ENCODE measurements around the gene RUNX2. TPM values are rescaled to one million over a fixed set of nuclear protein-coding genes. Genes with fewer than 3 reads are reported as not detected.

The RUNX2 gene
- total and polyA plus RNA-seq, 5 donors, result 0.26 to 0.93 (median 0.39) TPM

DNA sequence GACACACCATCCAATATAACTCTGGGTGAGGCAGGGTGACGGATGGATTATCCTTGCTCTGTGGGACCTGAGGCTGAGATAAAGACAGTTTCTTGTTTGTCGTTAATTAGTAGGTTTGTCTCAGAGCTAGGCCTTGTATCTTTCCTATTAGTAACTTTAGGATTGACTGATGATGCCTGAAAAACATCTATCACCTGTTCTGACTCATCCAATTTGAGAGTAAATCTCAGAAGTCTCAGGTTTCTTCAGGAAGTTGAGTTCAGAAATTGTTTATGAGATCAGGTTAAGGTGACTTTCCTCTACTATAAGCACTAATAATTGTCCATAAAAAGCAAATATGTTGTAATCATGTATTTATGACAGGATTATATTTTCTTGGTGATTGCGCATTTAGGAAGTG lies 179.1 kb downstream of the RUNX2 start:
- intact Hi-C loops (cut with DNase I), result no loop called here
- ATAC-seq, result no peak

DNA sequence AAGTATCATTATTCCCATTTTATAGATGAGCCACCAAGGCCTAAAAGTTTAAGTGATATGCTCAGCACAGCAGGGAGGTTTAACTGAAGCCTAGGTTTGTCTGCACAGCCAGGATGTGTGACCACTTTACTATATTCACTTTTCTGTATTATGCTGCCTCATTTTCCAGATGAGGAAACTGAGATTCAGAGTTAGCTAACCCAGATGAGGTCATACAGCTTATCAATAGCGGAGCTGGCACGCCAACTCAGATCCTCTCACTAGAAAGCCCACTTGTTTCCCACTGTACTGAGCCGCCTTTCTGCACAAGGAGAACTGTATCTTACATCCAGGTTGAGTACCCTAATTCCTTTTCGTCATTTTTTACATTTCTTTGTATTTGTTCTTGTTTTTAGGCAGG lies 181.3 kb downstream of the RUNX2 start:
- WGBS, result 95% methylated on average over 4 of the region's 4 CpGs
- H3K27ac ChIP-seq (ENCODE audit: low read length), result no peak overlapping the region
- ATAC-seq (no peak), DNase-seq (no peak)
- no peak overlapping the region for H3K4me3 ChIP-seq (ENCODE audit: low read length)
- no peaks in the 10 kb centered on the region for H3K4me1 ChIP-seq (ENCODE audit: control insufficient read depth, insufficient read depth, low read length)
- intact Hi-C loops (cut with DNase I), result no loop called here
- no peaks in the 10 kb centered on the region for H3K27me3 ChIP-seq (ENCODE audit: control insufficient read depth, insufficient read depth)
- H3K9me3 ChIP-seq (ENCODE audit: control insufficient read depth, low read length), result no peaks in the 10 kb centered on the region

More for the DNA sequence above, 179.1 kb downstream of the RUNX2 start:
- no peaks in the 10 kb centered on the region for H3K9me3 ChIP-seq (ENCODE audit: control insufficient read depth, low read length)
- no peak overlapping the region for H3K27ac ChIP-seq (ENCODE audit: low read length)
- DNase-seq, result no peak
- no peaks in the 10 kb centered on the region for H3K27me3 ChIP-seq (ENCODE audit: control insufficient read depth, insufficient read depth)
- WGBS, result 88% methylated on average over 3 of the region's 3 CpGs
- H3K4me1 ChIP-seq (ENCODE audit: control insufficient read depth, insufficient read depth, low read length), result no peaks in the 10 kb centered on the region
- H3K4me3 ChIP-seq (ENCODE audit: low read length), result no peak overlapping the region

DNA sequence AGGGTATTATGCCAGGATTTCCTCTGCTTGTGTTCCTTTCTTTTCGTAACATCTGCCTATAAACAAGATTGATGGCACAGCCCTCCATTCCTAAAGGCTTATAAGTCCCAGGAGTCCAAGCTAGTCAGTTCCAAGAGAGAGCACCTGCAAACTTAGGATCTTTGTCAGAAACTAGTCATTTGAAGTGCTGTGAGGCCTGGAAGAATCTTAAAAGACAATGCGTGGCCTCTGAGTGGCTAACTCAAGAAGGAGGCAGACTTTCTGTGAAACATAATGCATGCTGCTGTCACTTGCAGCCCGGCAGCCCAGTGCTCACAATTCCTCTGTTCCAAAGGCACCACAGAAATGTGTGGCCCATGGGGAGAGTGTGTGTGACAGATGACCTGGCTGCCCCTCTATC lies 184.6 kb downstream of the RUNX2 start:
- 85% methylated on average over 3 of the region's 3 CpGs for WGBS
- ATAC-seq, result no peak
- intact Hi-C loops (cut with DNase I), result no loop called here

DNA sequence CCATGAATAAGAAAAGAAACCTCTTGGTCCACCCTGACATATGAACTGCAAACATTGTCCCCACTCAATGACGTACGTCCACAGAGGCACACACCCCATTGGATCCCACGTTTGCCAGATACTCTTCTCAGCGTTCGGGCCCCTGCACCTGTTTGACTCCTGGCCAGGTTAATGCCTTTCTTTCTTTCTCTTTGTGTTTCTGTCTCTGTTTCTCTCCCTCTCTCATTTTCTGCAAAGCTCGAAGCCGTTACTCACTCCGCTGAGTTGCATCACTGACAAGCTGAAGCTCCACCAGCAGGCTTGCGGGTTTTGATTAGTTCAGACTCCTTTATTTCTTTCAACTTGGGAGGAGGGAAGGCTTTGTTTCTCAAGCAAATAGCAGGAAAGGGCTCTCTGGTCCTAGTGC lies 185.1 kb downstream of the RUNX2 start:
- no peaks in the 10 kb centered on the region for H3K27me3 ChIP-seq (ENCODE audit: control insufficient read depth, insufficient read depth)
- ATAC-seq (no peak), DNase-seq (no peak)
- H3K4me3 ChIP-seq (ENCODE audit: low read length), result no peak overlapping the region
- intact Hi-C loops (cut with DNase I), result no loop called here
- H3K27ac ChIP-seq (ENCODE audit: low read length), result no peak overlapping the region
- WGBS, result 89% methylated on average over 9 of the region's 9 CpGs
- H3K9me3 ChIP-seq (ENCODE audit: control insufficient read depth, low read length), result no peaks in the 10 kb centered on the region
- no peaks in the 10 kb centered on the region for H3K4me1 ChIP-seq (ENCODE audit: control insufficient read depth, insufficient read depth, low read length)

More for the DNA sequence above, 184.6 kb downstream of the RUNX2 start:
- Histone ChIP-seq H3K4me1 (ENCODE audit: control insufficient read depth, insufficient read depth, low read length) (no peaks in the 10 kb centered on the region), H3K4me3 (ENCODE audit: low read length) (no peak overlapping the region), H3K27ac (ENCODE audit: low read length) (no peak overlapping the region), H3K9me3 (ENCODE audit: control insufficient read depth, low read length) (no peaks in the 10 kb centered on the region), H3K27me3 (ENCODE audit: control insufficient read depth, insufficient read depth) (no peaks in the 10 kb centered on the region)
- DNase-seq, result no peak

DNA sequence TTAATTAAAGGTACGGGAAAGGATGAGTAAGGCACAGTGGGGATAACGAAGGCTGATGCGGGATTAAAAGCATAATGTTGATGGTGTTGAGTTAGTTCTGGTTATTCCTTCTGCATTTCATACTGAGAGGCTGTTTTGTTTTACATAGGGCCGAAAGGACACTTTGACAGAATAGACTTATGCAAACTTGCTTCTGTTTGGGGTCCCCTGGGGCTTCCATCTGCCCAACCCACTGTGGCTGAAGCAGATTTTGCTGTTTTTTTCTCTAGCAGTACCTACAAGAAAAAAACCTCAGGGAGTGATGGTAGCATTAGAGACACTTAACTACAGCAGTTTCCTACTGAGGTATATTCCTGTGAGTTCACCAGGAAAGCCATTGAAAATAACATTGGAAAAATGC lies 185.7 kb downstream of the RUNX2 start:
- no peaks in the 10 kb centered on the region for H3K27me3 ChIP-seq (ENCODE audit: control insufficient read depth, insufficient read depth)
- DNase-seq (no peak), ATAC-seq (no peak)
- no peaks in the 10 kb centered on the region for H3K9me3 ChIP-seq (ENCODE audit: control insufficient read depth, low read length)
- 94% methylated on average over 4 of the region's 4 CpGs for WGBS
- no peak overlapping the region for H3K27ac ChIP-seq (ENCODE audit: low read length)
- H3K4me3 ChIP-seq (ENCODE audit: low read length), result no peak overlapping the region
- no peaks in the 10 kb centered on the region for H3K4me1 ChIP-seq (ENCODE audit: control insufficient read depth, insufficient read depth, low read length)
- intact Hi-C loops (cut with DNase I), result no loop called here

DNA sequence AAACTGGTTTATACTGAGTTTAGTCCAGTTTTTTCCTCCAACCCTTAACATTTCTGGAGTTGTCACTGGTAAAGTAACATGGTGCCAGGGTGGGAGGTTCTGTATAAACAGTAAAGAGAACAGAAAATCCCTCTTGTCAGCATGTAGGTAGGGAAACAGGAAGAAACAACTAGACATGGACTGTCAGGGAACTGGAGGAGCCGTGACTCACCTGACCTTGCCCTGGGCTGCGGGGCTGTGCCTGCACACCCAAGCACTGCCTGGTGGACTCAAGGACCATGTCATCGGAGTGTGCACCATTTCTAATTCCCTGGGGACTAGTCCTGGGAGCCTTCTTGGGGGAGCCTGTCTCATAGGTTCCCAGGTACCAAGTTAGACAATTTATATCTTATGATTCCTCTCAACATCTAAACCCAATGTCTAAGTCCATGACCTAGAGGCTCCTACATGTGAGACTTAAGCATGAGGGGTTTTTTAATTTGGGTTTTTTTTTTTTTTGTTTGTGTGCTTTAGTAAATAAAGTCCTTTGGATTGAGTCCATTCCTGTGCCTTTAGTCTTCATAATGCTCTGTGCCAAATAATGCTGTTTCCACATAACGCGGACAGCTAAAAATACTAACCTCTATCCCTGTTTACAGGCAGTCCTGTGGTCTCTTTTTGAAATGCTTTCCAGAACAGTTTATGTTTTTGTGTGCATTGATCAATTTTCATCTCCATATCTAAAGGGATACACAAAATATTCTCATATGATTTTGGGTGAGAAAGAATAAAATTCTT lies 186.5 kb downstream of the RUNX2 start:
- no peak overlapping the region for H3K4me3 ChIP-seq (ENCODE audit: low read length)
- ATAC-seq, result no peak
- H3K9me3 ChIP-seq (ENCODE audit: control insufficient read depth, low read length), result no peaks in the 10 kb centered on the region
- intact Hi-C loops (cut with DNase I), result no loop called here
- H3K4me1 ChIP-seq (ENCODE audit: control insufficient read depth, insufficient read depth, low read length), result no peaks in the 10 kb centered on the region
- H3K27ac ChIP-seq (ENCODE audit: low read length), result no peak overlapping the region
- DNase-seq, result no peak
- WGBS, result 89% methylated on average over 5 of the region's 5 CpGs
- no peaks in the 10 kb centered on the region for H3K27me3 ChIP-seq (ENCODE audit: control insufficient read depth, insufficient read depth)

DNA sequence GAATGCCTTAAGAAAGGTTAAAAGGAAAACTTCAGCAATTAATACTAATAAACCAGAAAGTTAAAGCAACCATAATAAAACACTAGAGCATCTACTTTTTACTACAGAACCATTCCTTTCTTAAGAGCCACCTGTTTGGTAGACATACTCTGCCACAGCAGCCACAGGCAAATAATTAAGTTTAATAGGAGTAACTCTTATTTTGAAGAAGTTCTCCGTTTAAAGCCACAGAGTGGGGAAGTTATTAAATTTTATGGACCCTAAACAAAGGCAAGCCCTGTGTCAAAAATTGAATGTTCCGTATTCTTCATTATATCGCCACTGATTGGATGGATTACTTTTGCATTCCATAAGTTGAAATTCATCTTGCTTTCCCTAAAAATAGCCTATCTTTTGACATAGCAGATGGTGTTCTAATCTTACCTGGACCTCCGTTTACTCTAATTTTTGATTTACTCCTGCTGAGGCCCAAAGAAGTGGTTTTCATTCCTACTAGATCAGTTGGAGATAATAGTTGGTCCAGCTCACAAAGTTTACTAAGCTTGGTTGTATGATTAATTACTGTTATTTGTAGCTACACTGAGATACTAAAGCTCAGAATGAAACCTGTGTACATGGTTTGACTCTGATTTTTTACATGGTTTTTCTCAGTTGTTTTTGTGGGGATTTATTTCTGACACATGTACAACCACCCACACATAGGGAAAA lies 190.0 kb downstream of the RUNX2 start:
- DNase-seq (no peak), ATAC-seq (no peak)
- intact Hi-C loops (cut with DNase I), result no loop called here
- Histone ChIP-seq H3K27me3 (ENCODE audit: control insufficient read depth, insufficient read depth) (no peaks in the 10 kb centered on the region), H3K9me3 (ENCODE audit: control insufficient read depth, low read length) (no peaks in the 10 kb centered on the region), H3K4me3 (ENCODE audit: low read length) (no peak overlapping the region), H3K4me1 (ENCODE audit: control insufficient read depth, insufficient read depth, low read length) (no peaks in the 10 kb centered on the region), H3K27ac (ENCODE audit: low read length) (no peak overlapping the region)
- 77% methylated on average over 4 of the region's 4 CpGs for WGBS

DNA sequence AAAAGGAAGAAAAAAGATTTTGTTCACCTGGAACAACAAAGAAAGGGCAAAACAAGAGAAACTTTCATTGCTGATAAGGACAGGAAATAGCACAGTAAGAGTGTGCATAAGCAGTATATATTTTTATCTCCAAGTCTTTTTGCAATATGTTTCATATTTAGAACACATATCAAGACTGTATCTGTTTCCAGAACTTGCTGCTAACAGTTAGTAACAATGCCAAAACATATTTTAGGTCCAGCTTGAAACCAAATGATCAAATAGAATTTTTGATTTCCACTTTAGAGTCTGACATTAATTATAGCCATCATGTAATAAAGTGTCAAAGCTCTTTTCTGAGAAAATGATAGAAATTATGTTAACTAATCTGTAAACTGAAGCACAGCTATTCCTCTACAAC lies 193.1 kb downstream of the RUNX2 start:
- Histone ChIP-seq H3K27me3 (ENCODE audit: control insufficient read depth, insufficient read depth) (no peaks in the 10 kb centered on the region), H3K4me1 (ENCODE audit: control insufficient read depth, insufficient read depth, low read length) (no peaks in the 10 kb centered on the region), H3K4me3 (ENCODE audit: low read length) (no peak overlapping the region), H3K27ac (ENCODE audit: low read length) (no peak overlapping the region), H3K9me3 (ENCODE audit: control insufficient read depth, low read length) (no peaks in the 10 kb centered on the region)
- intact Hi-C loops (cut with DNase I), result no loop called here
- DNase-seq (no peak), ATAC-seq (no peak)

DNA sequence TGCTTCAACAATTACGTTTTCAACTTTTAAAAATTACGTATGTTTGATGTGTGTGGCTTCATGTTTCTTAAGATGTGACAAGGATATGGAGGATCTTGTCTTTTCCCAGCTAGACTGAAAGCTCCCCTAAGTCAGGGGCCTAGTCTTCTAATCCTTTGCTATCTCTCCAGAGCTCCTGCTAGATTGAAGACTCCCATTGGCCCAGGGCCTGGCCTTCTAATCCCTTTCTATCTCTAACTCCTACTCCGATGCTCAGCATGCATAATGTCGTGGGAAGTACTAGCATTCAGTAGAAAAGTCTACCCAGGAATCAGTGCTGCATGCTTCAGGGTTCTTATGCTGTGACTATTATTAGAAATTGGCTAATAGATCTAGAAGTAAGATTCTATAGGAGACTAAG lies 194.4 kb downstream of the RUNX2 start:
- no peaks in the 10 kb centered on the region for H3K4me1 ChIP-seq (ENCODE audit: control insufficient read depth, insufficient read depth, low read length)
- DNase-seq (no peak), ATAC-seq (no peak)
- H3K4me3 ChIP-seq (ENCODE audit: low read length), result no peak overlapping the region
- intact Hi-C loops (cut with DNase I), result no loop called here
- no peak overlapping the region for H3K27ac ChIP-seq (ENCODE audit: low read length)
- H3K9me3 ChIP-seq (ENCODE audit: control insufficient read depth, low read length), result no peaks in the 10 kb centered on the region
- 88% methylated on average over 4 of the region's 4 CpGs for WGBS
- H3K27me3 ChIP-seq (ENCODE audit: control insufficient read depth, insufficient read depth), result no peaks in the 10 kb centered on the region

DNA sequence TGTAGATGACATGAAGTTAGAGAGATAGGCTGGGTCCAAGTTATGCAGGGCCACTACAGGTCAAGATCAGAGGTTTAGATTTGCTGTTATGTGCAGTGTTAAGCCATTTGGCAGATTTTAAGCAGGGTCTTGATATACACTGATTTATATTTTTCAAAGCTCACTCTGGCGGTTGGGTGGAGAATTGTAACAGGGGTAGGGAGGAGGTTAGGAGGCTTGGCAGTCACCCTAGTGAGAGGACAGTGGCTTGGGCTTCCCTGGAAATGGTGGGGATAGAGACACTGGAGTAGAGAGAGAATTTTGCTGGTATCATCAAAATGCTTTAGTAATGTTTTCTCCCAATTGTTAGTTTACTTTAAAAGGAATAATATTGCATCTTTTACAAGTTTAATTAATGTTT lies 199.1 kb downstream of the RUNX2 start:
- no peak overlapping the region for H3K4me3 ChIP-seq (ENCODE audit: low read length)
- H3K4me1 ChIP-seq (ENCODE audit: control insufficient read depth, insufficient read depth, low read length), result no peaks in the 10 kb centered on the region
- 81% methylated on average over 1 of the region's 1 CpG for WGBS
- H3K27ac ChIP-seq (ENCODE audit: low read length), result no peak overlapping the region
- ATAC-seq (no peak), DNase-seq (no peak)
- intact Hi-C loops (cut with DNase I), result no loop called here
- no peaks in the 10 kb centered on the region for H3K9me3 ChIP-seq (ENCODE audit: control insufficient read depth, low read length)
- H3K27me3 ChIP-seq (ENCODE audit: control insufficient read depth, insufficient read depth), result no peaks in the 10 kb centered on the region

DNA sequence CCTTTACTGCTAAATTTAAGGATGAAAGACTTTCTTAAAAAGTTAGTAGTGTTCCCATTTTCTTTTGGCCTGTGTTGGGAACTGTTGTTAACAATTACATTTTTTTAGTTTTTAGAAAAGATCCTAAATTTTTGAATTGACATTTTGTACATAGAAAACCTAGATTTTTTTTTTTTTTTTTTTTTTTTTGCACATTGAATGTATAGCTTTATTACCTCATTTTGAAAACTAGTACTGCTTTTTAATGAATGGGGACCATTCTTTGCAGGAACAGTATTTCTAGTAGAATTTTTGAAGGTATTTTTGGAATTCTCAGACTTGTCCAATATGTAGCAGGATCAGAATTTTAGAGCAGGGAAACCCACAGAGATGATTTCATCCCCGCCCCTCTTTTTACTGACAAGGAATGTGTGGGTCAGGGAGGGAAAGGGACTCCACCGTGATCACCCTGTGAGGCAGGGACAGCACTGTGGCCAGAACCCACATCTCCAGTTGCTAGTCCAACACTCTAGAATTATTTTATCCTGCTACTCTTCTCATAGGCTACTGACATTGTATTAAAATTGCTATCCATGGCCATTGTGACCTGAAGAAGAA lies 204.0 kb downstream of the RUNX2 start:
- WGBS, result 90% methylated on average over 2 of the region's 2 CpGs
- intact Hi-C loops (cut with DNase I), result no loop called here
- Histone ChIP-seq H3K27me3 (ENCODE audit: control insufficient read depth, insufficient read depth) (no peaks in the 10 kb centered on the region), H3K4me3 (ENCODE audit: low read length) (no peak overlapping the region), H3K4me1 (ENCODE audit: control insufficient read depth, insufficient read depth, low read length) (no peaks in the 10 kb centered on the region), H3K9me3 (ENCODE audit: control insufficient read depth, low read length) (no peaks in the 10 kb centered on the region), H3K27ac (ENCODE audit: low read length) (no peak overlapping the region)
- no peak for ATAC-seq
- no peak for DNase-seq

Measured in right cardiac atrium (tissue), 5 donors.